ENCODE measurements around the gene NPSR1.
"Not testable (repeated sequence)": the region's sequence is repeated elsewhere in the genome, so short reads cannot be mapped to it uniquely, and the experiment has no call there.

Gene NPSR1

GRCh38 chr7:34875481-34875880 is 217.5 kb downstream of the NPSR1 start:
- DNase-seq = no peak
- Histone ChIP-seq H3K36me3 (ENCODE audit: control insufficient read depth in 1 of 2, insufficient read depth in 2 of 2, low read depth in 1 of 2, low read length in 2 of 2) (no peaks in the 10 kb centered on the region), H3K4ac (ENCODE audit: low read depth in 1 of 2, low read length in 2 of 2) (no peak overlapping the region), H3K14ac (ENCODE audit: low read length in 2 of 2) (no peak overlapping the region), H3K23ac (ENCODE audit: low read length in 2 of 2) (no peak overlapping the region), H3K4me2 (ENCODE audit: low read length, poor library complexity, severe bottlenecking) (no peak overlapping the region), H3K79me1 (replicated peaks; ENCODE audit: low read length, poor library complexity, severe bottlenecking) (no peaks in the 10 kb centered on the region), H4K8ac (ENCODE audit: low read length) (no peak overlapping the region), H2AFZ (ENCODE audit: low read depth, low read length) (no peak overlapping the region), H3K27me3 (ENCODE audit: control insufficient read depth in 1 of 2, insufficient read depth in 1 of 2, low read length in 2 of 2) (no peaks in the 10 kb centered on the region), H2BK12ac (ENCODE audit: low read length in 2 of 2) (no peak overlapping the region), H3K18ac (ENCODE audit: low read depth in 1 of 2, low read length in 2 of 2) (no peak overlapping the region), H3K4me3 (ENCODE audit: insufficient read depth in 1 of 2, low read depth in 1 of 2, low read length in 2 of 2) (no peak overlapping the region), H3K9me3 (ENCODE audit: control insufficient read depth, low read length) (no peaks in the 10 kb centered on the region), H3K4me1 (ENCODE audit: control insufficient read depth, insufficient read depth, low read depth, low read length) (no peaks in the 10 kb centered on the region), H3K9ac (ENCODE audit: low read length) (no peak overlapping the region), H2BK15ac (ENCODE audit: low read depth, poor library complexity, severe bottlenecking) (no peak overlapping the region), H4K91ac (ENCODE audit: low read length) (no peak overlapping the region), H2AK5ac (ENCODE audit: low read length, severe bottlenecking) (no peak overlapping the region), H2BK120ac (ENCODE audit: low read depth, low read length) (no peak overlapping the region), H2BK5ac (ENCODE audit: low read depth, low read length, poor library complexity, severe bottlenecking) (no peak overlapping the region), H3K27ac (ENCODE audit: low read length, poor library complexity, severe bottlenecking) (no peak overlapping the region)
- 88% methylated on average over 4 of the region's 5 CpGs for WGBS

GRCh38 chr7:34878944-34879735 is 221.1 kb downstream of the NPSR1 start:
- not testable (repeated sequence) for H3K23ac ChIP-seq (ENCODE audit: low read length in 2 of 2)

GRCh38 chr7:34879871-34880270 is 221.9 kb downstream of the NPSR1 start:
- Histone ChIP-seq H3K27me3 (ENCODE audit: control insufficient read depth in 1 of 2, insufficient read depth in 1 of 2, low read length in 2 of 2) (no peaks in the 10 kb centered on the region), H3K4ac (ENCODE audit: low read depth in 1 of 2, low read length in 2 of 2) (no peak overlapping the region), H3K18ac (ENCODE audit: low read depth in 1 of 2, low read length in 2 of 2) (no peak overlapping the region), H2BK120ac (ENCODE audit: low read depth, low read length) (no peak overlapping the region), H3K27ac (ENCODE audit: low read length, poor library complexity, severe bottlenecking) (no peak overlapping the region), H2BK5ac (ENCODE audit: low read depth, low read length, poor library complexity, severe bottlenecking) (no peak overlapping the region), H2AK5ac (ENCODE audit: low read length, severe bottlenecking) (no peak overlapping the region), H3K23ac (ENCODE audit: low read length in 2 of 2) (no peak overlapping the region), H3K9me3 (ENCODE audit: control insufficient read depth, low read length) (peaks cover 25% of the 10 kb centered on the region), H2BK12ac (ENCODE audit: low read length in 2 of 2) (no peak overlapping the region), H3K14ac (ENCODE audit: low read length in 2 of 2) (no peak overlapping the region), H2BK15ac (ENCODE audit: low read depth, poor library complexity, severe bottlenecking) (no peak overlapping the region), H3K9ac (ENCODE audit: low read length) (no peak overlapping the region), H3K79me1 (replicated peaks; ENCODE audit: low read length, poor library complexity, severe bottlenecking) (no peaks in the 10 kb centered on the region), H3K4me3 (ENCODE audit: insufficient read depth in 1 of 2, low read depth in 1 of 2, low read length in 2 of 2) (no peak overlapping the region), H4K8ac (ENCODE audit: low read length) (no peak overlapping the region), H2AFZ (ENCODE audit: low read depth, low read length) (no peak overlapping the region), H3K36me3 (ENCODE audit: control insufficient read depth in 1 of 2, insufficient read depth in 2 of 2, low read depth in 1 of 2, low read length in 2 of 2) (no peaks in the 10 kb centered on the region), H3K4me1 (ENCODE audit: control insufficient read depth, insufficient read depth, low read depth, low read length) (no peaks in the 10 kb centered on the region), H4K91ac (ENCODE audit: low read length) (no peak overlapping the region), H3K4me2 (ENCODE audit: low read length, poor library complexity, severe bottlenecking) (no peak overlapping the region)
- WGBS = 74% methylated on average over 2 of the region's 2 CpGs
- no peak for DNase-seq

More at GRCh38 chr7:34878944-34879735, 221.1 kb downstream of the NPSR1 start:
- H3K79me1 ChIP-seq (replicated peaks; ENCODE audit: low read length, poor library complexity, severe bottlenecking); H3K9ac ChIP-seq (ENCODE audit: low read length); DNase-seq; H3K4ac ChIP-seq (ENCODE audit: low read depth in 1 of 2, low read length in 2 of 2); H2BK15ac ChIP-seq (ENCODE audit: low read depth, poor library complexity, severe bottlenecking); H3K27ac ChIP-seq (ENCODE audit: low read length, poor library complexity, severe bottlenecking); H3K4me2 ChIP-seq (ENCODE audit: low read length, poor library complexity, severe bottlenecking); H2BK5ac ChIP-seq (ENCODE audit: low read depth, low read length, poor library complexity, severe bottlenecking); H2BK12ac ChIP-seq (ENCODE audit: low read length in 2 of 2); H3K18ac ChIP-seq (ENCODE audit: low read depth in 1 of 2, low read length in 2 of 2); H3K27me3 ChIP-seq (ENCODE audit: control insufficient read depth in 1 of 2, insufficient read depth in 1 of 2, low read length in 2 of 2); H3K4me3 ChIP-seq (ENCODE audit: insufficient read depth in 1 of 2, low read depth in 1 of 2, low read length in 2 of 2); H3K36me3 ChIP-seq (ENCODE audit: control insufficient read depth in 1 of 2, insufficient read depth in 2 of 2, low read depth in 1 of 2, low read length in 2 of 2); H4K91ac ChIP-seq (ENCODE audit: low read length); H4K8ac ChIP-seq (ENCODE audit: low read length); H2BK120ac ChIP-seq (ENCODE audit: low read depth, low read length); H2AFZ ChIP-seq (ENCODE audit: low read depth, low read length); H2AK5ac ChIP-seq (ENCODE audit: low read length, severe bottlenecking); H3K4me1 ChIP-seq (ENCODE audit: control insufficient read depth, insufficient read depth, low read depth, low read length); H3K14ac ChIP-seq (ENCODE audit: low read length in 2 of 2): not testable (repeated sequence)
- 87% methylated on average over 6 of the region's 8 CpGs for WGBS
- H3K9me3 ChIP-seq (ENCODE audit: control insufficient read depth, low read length) = peaks cover 19% of the 10 kb centered on the region

GRCh38 chr7:34883855-34884254 is 225.8 kb downstream of the NPSR1 start:
- H3K18ac ChIP-seq (ENCODE audit: low read depth in 1 of 2, low read length in 2 of 2); H2AK5ac ChIP-seq (ENCODE audit: low read length, severe bottlenecking); H3K4me3 ChIP-seq (ENCODE audit: insufficient read depth in 1 of 2, low read depth in 1 of 2, low read length in 2 of 2); H4K91ac ChIP-seq (ENCODE audit: low read length); H3K27ac ChIP-seq (ENCODE audit: low read length, poor library complexity, severe bottlenecking); H2BK12ac ChIP-seq (ENCODE audit: low read length in 2 of 2); H2BK5ac ChIP-seq (ENCODE audit: low read depth, low read length, poor library complexity, severe bottlenecking); H3K36me3 ChIP-seq (ENCODE audit: control insufficient read depth in 1 of 2, insufficient read depth in 2 of 2, low read depth in 1 of 2, low read length in 2 of 2); H4K8ac ChIP-seq (ENCODE audit: low read length); H3K4ac ChIP-seq (ENCODE audit: low read depth in 1 of 2, low read length in 2 of 2); H2BK15ac ChIP-seq (ENCODE audit: low read depth, poor library complexity, severe bottlenecking); H3K79me1 ChIP-seq (replicated peaks; ENCODE audit: low read length, poor library complexity, severe bottlenecking); H3K23ac ChIP-seq (ENCODE audit: low read length in 2 of 2); DNase-seq; H3K4me2 ChIP-seq (ENCODE audit: low read length, poor library complexity, severe bottlenecking); H2AFZ ChIP-seq (ENCODE audit: low read depth, low read length); H3K4me1 ChIP-seq (ENCODE audit: control insufficient read depth, insufficient read depth, low read depth, low read length); H2BK120ac ChIP-seq (ENCODE audit: low read depth, low read length); H3K14ac ChIP-seq (ENCODE audit: low read length in 2 of 2); H3K9ac ChIP-seq (ENCODE audit: low read length): not testable (repeated sequence)
- WGBS = 48% methylated on average over 1 of the region's 1 CpG
- H3K9me3 ChIP-seq (ENCODE audit: control insufficient read depth, low read length) = peaks cover 37% of the 10 kb centered on the region
- H3K27me3 ChIP-seq (ENCODE audit: control insufficient read depth in 1 of 2, insufficient read depth in 1 of 2, low read length in 2 of 2) = peaks cover 0 to 16% of the 10 kb centered on the region in 2 experiments
